GM21723 (cell line): ENCODE results near the gene NEMF.
"Not testable (repeated sequence)": the region's sequence is repeated elsewhere in the genome, so short reads cannot be mapped to it uniquely, and the experiment has no call there.

Source experiments
- ATAC-seq: cut with Tn5 transposase; IDR thresholded peaks from one replicate; pipeline ENCODE4 v1.9.1; 2021; ENCODE audit warnings: mild to moderate bottlenecking, moderate library complexity; ENCODE audit not compliant: unreplicated experiment

Gene NEMF

GRCh38 chr14:49820176-49820575 is 32.4 kb downstream of the NEMF start:
- no peak for ATAC-seq

- no peak for ATAC-seq
Observed at GRCh38 chr14:49816844-49817243, 35.7 kb downstream of the NEMF start.

- ATAC-seq = not testable (repeated sequence)
Observed at GRCh38 chr14:49816118-49816517, 36.5 kb downstream of the NEMF start.

- no peak for ATAC-seq
Observed at GRCh38 chr14:49808780-49809179, 43.8 kb downstream of the NEMF start.

- no peak for ATAC-seq
Observed at GRCh38 chr14:49796025-49796424, 56.6 kb downstream of the NEMF start.

DNA sequence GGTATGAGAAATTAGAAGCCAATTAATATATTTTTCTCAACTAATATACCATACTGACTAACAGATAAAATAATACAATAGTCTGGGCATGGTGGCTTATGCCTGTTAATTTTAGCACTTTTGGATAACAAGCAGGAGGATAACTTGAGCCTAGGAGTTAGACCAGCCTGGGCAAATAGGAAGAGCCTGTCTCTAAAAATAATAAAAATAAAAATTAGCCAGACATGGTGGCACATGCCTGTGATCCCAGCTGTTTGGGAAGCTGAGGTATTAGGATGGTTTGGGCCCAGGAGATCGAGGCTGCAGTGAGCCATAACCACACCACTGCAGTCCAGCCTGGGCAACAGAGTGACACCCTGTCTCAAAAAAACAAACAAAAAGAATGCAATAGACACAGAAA is 60.0 kb downstream of the NEMF start:
- no peak for ATAC-seq

DNA sequence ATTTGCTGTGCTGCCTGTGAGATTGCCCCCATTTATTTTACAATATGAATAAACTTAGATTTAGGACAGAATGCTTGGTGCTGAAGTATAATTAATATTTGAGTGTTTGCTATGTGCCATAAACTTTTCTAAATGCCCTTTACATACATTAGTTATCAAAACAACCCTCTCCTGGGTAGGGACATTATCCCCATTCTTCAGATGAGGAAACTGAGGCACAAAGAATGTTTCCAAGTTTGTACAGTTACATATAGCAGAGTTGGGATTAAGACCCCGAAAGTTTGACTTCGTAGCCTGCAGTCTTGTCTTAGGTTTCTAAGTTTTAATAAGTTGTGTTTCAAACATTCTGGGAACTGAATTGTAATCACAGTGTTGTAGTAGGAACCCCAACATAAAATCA is 66.3 kb downstream of the NEMF start:
- no peak for ATAC-seq

DNA sequence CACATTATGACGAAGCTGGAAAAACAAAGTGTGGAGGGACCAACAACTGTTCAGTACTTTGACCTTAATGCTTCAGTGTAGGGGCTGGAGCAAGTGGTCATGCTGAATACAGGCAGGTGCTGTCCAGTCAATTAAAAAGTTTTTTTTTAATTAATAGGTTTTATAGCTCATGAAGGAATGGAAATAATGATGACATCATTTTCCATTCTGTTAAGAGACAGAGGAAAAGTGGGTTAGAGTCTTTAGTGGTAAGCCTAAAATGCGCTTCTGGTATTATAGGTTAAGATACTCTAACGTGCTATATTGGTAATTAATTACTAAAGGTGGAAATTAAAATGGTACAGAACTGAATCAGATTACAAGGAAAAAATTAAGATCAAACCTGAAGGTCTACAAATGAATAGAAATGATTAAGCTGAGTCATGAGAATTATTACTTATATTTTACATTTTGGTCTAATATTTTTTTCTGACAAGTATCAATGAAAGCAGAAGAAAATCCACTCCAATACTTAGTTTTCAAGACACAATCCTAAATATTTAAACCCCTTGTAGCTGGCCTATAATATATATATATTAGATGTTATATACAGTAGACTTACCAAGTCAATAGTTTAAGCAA is 69.1 kb downstream of the NEMF start:
- no peak for ATAC-seq

DNA sequence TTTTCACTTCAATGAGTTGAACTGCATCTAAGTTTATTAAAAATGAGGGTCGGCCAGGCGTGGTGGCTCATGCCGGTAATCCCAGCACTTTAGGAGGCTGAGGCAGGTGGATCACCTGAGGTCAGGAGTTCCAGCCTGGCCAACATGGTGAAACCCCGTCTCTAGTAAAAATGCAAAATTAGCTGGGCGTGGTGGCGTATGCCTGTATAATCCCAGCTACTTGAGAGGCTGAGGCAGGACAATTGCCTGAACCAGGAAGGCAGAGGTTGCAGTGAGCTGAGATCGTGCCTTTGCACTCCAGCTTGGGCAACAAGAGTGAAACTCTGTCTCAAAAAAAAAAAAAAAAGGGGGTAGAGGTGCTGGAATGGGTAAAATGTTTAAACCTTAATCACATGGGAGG is 71.5 kb downstream of the NEMF start:
- not testable (repeated sequence) for ATAC-seq

DNA sequence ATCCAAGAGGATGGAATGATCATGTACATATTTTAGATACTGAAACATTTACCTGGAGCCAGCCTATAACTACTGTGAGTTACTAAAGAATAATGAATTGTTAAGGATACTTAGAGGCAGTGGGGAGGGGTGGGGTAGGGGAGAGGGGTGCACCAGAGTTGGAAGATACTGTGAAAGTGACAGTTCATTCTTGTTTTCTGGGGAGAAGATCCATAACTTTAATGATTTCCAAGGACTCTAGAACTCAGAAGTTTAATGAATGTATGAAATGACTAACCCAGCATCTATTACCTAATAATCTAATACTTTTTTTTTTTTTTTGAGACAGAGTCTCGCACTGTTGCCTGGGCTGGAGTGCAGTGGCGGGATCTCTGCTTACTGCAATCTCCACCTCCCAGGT is 74.2 kb downstream of the NEMF start:
- no peak for ATAC-seq

- ATAC-seq = no peak
Observed at GRCh38 chr14:49774106-49774505, 78.5 kb downstream of the NEMF start.

GRCh38 chr14:49771691-49772090 is 80.9 kb downstream of the NEMF start:
- not testable (repeated sequence) for ATAC-seq

DNA sequence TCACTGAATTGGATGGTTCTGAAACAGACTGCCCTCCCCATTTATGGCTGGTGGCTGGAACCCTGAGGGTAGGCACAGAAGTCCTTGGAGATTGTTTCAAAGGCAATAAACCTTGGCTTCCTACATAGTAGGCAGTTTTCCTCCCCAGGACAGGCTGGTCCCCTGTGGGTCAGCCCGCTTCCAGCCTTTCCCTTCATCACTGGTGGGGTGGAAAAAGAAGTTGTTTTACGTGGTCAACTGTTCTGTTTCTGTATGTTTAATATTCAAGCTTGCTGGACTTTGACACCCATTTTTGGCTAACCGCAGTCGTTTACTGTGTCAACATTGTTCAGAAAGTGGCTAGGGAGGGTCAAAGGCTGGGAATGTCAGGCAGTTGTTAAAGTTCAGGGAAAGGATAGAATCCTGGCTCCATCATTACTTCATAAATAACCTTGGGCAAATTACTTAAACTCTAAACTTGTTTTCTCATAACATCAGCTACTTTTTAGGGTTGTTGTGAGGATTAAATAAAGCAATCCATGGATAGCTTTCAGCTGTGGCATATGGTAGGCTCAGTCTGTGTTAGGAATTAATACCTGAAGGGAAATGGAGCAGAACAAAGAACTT is 82.3 kb downstream of the NEMF start:
- no peak for ATAC-seq

- ATAC-seq = no peak
Observed at GRCh38 chr14:49769581-49770211, 82.9 kb downstream of the NEMF start.

DNA sequence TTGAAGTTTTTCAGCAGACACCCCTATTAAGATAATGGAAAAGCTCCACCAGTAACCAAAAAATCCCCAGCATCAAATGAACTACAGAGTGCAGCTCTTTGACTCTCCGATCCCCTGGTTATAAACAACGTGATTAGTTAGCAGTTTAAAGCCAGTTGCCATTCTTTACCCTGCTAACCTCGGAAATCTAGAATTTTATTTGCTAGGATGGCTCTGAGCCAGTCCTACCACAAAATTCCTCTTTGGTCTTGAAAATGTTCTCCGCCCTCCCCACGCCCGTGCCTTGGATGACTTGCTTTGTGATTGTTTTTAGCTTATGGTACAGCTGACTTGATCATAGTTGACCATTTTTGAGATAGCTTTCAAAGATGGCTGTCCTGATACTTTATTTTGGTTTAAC is 83.4 kb downstream of the NEMF start:
- no peak for ATAC-seq

DNA sequence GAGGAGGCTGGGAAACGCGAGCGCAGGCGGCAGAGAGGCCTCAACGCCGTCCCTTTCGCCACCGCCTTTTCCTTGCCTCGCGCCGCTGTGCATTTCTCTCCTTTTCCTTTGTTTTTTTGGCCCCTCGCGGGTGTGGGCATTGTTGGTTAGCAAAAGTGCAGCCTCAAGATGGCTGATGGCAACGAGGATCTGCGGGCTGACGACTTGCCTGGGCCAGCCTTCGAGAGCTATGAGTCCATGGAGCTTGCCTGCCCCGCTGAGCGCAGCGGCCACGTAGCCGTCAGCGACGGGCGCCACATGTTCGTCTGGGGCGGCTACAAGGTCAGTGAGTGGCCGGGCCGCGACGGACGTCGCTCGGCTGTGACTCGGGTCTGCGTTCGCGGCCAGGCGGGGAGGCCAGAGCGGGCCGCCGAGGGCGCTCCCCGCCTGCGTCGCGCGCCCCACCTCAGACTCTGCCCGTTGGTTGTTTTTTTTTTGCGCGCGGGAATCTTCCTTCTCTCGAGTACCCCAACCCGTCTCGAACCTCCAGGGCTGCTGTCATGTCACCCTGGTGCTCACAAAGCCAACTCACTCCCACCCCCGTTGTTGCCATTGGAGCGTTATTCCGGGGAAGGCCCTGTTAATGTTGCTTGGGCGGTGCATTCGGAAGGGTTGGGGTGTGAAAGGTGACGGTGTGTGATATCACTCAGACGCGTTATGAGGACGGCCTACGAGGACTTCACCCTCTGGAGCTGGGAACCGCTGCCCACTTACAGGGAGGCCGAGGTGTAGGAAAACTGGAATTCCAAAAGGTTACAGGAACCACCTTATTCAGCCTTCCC is 84.1 kb downstream of the NEMF start:
- peak; percentile 36 for ATAC-seq

- ATAC-seq = peak; percentile 89
Observed at GRCh38 chr14:49767571-49768300, 84.9 kb downstream of the NEMF start, which contains the start of gene KLHDC2. Gene KLHDC2, plus strand, starts transcription at chr14:49768153. Its CDS starts 316 bp downstream, at chr14:49768469.

GRCh38 chr14:49767270-49767570 is 85.4 kb downstream of the NEMF start:
- no peak for ATAC-seq

- no peak for ATAC-seq
Observed at GRCh38 chr14:49766839-49767238, 85.7 kb downstream of the NEMF start.

DNA sequence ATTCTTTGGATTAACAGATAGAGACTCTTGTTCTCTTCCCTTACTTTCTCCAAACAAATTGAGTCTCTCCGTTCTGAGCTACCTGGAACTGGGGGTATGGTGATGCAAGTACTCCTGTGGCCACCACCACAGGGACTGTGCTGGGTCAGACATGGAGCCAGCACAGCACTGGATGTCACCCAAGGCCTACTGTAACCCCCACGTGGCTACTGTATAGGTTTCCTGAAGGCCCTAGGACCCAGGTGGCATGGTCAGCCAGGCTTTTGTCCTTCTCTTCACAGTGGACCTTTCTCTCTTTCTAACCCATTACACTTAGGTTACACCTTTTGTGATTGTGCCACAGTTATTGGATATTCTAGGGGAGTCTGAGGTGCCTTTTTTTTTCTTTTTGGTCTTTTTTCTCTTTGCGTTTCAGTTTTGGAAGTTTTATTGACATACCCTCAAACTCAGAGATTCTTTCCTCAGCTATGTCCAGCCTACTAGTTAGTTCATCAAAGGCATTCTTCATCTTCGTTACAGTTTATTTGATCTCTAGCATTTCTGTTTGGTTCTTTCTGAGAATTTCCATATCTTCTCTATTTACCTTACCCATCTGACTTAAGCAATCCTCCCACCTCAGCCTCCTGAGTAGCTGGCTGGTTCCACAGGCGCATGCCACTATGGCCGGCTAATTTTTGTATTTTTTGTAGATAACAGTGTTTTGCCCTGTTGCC is 90.6 kb downstream of the NEMF start:
- ATAC-seq = no peak
